ENCODE results near the gene EGF. TPM values are rescaled to one million over a fixed set of nuclear protein-coding genes. Genes with fewer than 3 reads are reported as not detected.
A peak's percentile ranks its signal among the peaks of the same experiment; 100 is the strongest.

Gene EGF
- total RNA-seq, 2 donors from 2014 or later, result 7.4 to 13.4 TPM

- no peak for TF ChIP-seq CTCF (IDR thresholded peaks at IDR 0.05)
- Histone ChIP-seq H3K9me3 (no peaks in the 10 kb centered on the region), H3K27ac (no peak overlapping the region), H3K4me1 (no peaks in the 10 kb centered on the region), H3K4me3 (no peak overlapping the region), H3K27me3 (no peaks in the 10 kb centered on the region), H3K36me3 (no peaks in the 10 kb centered on the region)
- DNase-seq (ENCODE audit: low spot score), result no peak
Observed at GRCh38 chr4:109902559-109903251, 10.0 kb upstream of the EGF start.

GRCh38 chr4:109908731-109909130, 4.0 kb upstream of the EGF start:
- Histone ChIP-seq H3K4me3 (no peak overlapping the region), H3K27ac (no peak overlapping the region)
- TF ChIP-seq CTCF (IDR thresholded peaks at IDR 0.05), result no peak

GRCh38 chr4:109910256-109910655, 2.4 kb upstream of the EGF start:
- no peak for TF ChIP-seq CTCF (IDR thresholded peaks at IDR 0.05)
- Histone ChIP-seq H3K36me3 (no peaks in the 10 kb centered on the region), H3K27ac (no peak overlapping the region), H3K27me3 (no peaks in the 10 kb centered on the region), H3K9me3 (no peaks in the 10 kb centered on the region), H3K4me3 (no peak overlapping the region), H3K4me1 (peaks cover 0 to 3% of the 10 kb centered on the region in 2 donors)
- no peak for DNase-seq (ENCODE audit: low spot score)

More at GRCh38 chr4:109908731-109909130, 4.0 kb upstream of the EGF start:
- Histone ChIP-seq H3K27me3 (no peaks in the 10 kb centered on the region), H3K9me3 (no peaks in the 10 kb centered on the region), H3K36me3 (no peaks in the 10 kb centered on the region), H3K4me1 (peaks cover 0 to 3% of the 10 kb centered on the region in 2 donors)
- no peak for DNase-seq (ENCODE audit: low spot score)

- no peak for TF ChIP-seq CTCF (IDR thresholded peaks at IDR 0.05)
- Histone ChIP-seq H3K27ac (peak overlapping the region in 1 of 2 donors; percentile 87), H3K27me3 (no peaks in the 10 kb centered on the region), H3K9me3 (no peaks in the 10 kb centered on the region), H3K36me3 (no peaks in the 10 kb centered on the region), H3K4me1 (peaks cover 0 to 3% of the 10 kb centered on the region in 2 donors), H3K4me3 (peak overlapping the region; percentile 34 to 36)
- DNase-seq (ENCODE audit: low spot score), result no peak
Observed at GRCh38 chr4:109913596-109914241, 1.0 kb downstream of the EGF start.

GRCh38 chr4:109914322-109914721, 1.6 kb downstream of the EGF start:
- Histone ChIP-seq H3K4me1 (peaks cover 0 to 3% of the 10 kb centered on the region in 2 donors), H3K9me3 (no peaks in the 10 kb centered on the region), H3K27me3 (no peaks in the 10 kb centered on the region), H3K36me3 (no peaks in the 10 kb centered on the region), H3K4me3 (peak overlapping the region; percentile 34 to 36), H3K27ac (peak overlapping the region in 1 of 2 donors; percentile 87)
- no peak for TF ChIP-seq CTCF (IDR thresholded peaks at IDR 0.05)
- DNase-seq (ENCODE audit: low spot score), result no peak

Data from right atrium auricular region (tissue), 2 donors.